RCC 7860 (cell line): ENCODE results near the gene IQGAP2.

Experiments used
- DNase-seq: peaks from one replicate; pipeline ENCODE4 v3.0.0-alpha.2; 2015; ENCODE audit warnings: low spot score
- FAIRE-seq: peaks from 2 replicates; lab custom pipeline; 2012; peaks lifted over from hg19 to GRCh38; lab: Jason Lieb, UNC

Gene IQGAP2

GRCh38 chr5:76556511-76557221 lies 153.6 kb downstream of the IQGAP2 start:
- no peak for DNase-seq
- no peak for FAIRE-seq

DNA sequence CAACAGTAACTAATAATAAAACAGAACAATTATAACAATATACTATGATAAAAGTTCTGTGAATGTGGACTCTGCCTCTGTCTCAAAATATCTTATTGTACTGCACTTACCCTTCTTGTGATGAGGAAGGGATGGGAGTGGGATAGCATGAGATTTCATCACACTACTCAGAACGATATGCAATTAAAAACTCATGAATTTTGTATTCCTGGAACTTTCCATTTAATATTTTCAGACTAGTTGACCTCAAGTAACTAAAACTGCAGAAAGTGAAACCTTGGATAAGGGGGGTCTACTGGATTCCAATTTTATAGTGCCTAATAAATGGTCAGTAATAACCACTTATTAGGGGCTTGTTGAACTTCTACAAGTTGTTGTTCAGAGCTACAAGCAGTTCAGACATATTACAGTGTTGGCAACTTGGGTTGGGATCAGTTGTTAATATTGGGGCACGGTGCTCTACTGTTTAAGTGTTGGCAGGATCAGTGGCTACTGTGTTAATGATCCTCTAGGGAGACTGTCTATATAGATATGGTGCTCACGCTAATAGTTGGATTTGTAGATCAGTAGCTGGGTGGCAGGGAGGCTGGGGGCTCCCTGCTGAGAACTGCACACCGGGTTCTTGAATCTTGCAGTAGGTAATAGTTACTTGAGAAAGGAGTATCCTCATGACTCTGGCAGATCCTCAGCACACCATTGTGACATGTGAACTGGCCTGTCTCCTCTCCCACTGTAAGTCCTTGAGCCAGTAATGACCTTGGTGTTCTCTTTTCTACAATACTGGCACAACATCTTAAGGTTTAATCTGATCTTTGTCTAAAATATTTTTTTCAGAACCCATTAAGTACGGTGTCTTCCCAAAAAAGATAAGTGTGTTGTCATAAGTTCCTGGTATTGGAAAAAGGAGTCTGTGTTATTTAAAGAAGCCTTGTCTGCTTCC lies 158.1 kb downstream of the IQGAP2 start:
- FAIRE-seq: no peak
- DNase-seq: no peak

DNA sequence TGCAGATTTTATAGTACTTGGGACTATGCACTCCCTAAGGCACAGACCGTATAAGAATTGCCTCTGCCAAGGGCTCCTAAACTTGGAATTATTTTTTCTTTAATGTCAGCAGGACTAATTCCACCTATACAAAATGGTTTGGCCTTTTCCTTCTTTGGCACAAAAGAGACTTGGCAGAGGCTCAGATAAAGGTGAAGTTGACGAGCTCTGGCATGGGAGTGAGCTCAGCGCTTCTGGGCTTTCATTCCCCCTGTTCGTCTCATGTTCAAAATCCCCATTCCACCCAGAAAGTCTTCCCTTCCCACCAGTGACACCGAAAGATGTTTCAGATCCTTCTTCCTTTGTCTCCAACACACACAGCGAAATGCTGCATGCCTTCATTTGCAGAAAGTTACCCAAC lies 158.9 kb downstream of the IQGAP2 start:
- DNase-seq (no peak), FAIRE-seq (no peak)

DNA sequence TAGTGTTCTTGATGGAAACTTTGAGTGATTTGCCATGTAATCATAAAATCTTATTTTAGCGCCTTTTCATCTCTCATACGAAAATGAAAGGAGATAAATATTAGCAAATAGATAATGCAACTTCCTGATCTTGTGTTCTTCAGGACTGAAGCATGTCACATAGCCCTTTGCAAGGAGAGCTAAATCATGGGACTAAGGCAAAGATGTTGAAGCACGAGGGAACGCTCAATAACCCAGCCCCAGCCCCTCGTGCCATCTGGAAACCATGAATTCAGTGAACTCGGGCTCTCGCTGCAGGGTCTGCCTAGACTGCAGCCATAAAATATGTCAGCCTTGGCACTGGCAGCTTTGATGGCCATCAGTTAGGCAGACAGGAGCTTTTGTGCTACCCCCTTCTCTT lies 161.9 kb downstream of the IQGAP2 start:
- FAIRE-seq (no peak), DNase-seq (no peak)

DNA sequence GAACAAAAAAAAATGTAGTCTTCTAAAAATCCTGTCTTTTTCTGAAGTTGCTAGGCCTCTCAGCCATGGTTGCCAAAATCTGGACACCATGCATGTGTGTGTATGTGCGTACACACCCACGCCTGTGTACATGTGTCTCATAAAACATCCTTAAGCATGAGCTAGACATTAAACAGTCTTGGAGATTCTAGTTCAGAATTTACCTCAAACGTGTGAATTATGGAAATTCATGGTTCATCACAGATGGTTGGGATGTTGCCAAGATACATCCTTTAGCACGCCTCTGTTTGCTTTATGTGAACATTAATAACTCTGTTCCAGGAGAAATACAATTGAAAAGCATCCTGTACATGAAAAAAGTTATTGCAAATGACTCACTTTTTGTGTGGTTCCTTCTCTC lies 167.1 kb downstream of the IQGAP2 start:
- FAIRE-seq (no peak), DNase-seq (no peak)

DNA sequence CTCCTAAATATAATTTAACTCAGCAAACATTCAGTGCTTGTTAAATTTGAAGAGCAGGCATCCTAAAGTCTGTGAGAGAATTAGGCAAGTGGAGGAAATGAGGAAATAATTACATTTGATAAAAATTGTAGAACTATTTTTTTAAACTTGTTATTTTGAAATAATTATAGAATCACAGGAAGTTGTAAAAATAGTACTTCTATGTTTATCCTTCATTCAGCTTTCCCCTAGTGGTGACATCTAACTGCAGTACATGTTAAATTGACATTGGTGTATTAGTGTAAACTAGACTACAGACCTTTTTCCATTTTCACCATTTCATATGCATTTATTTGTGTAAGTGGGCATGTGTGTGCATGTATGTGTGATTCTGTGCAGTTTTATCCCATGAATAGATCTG lies 168.5 kb downstream of the IQGAP2 start:
- FAIRE-seq (no peak), DNase-seq (no peak)

- no peak for FAIRE-seq
- DNase-seq: no peak
Measured at GRCh38 chr5:76576450-76576849, 173.4 kb downstream of the IQGAP2 start.

GRCh38 chr5:76576996-76577395 lies 173.9 kb downstream of the IQGAP2 start:
- FAIRE-seq: no peak
- DNase-seq: no peak

DNA sequence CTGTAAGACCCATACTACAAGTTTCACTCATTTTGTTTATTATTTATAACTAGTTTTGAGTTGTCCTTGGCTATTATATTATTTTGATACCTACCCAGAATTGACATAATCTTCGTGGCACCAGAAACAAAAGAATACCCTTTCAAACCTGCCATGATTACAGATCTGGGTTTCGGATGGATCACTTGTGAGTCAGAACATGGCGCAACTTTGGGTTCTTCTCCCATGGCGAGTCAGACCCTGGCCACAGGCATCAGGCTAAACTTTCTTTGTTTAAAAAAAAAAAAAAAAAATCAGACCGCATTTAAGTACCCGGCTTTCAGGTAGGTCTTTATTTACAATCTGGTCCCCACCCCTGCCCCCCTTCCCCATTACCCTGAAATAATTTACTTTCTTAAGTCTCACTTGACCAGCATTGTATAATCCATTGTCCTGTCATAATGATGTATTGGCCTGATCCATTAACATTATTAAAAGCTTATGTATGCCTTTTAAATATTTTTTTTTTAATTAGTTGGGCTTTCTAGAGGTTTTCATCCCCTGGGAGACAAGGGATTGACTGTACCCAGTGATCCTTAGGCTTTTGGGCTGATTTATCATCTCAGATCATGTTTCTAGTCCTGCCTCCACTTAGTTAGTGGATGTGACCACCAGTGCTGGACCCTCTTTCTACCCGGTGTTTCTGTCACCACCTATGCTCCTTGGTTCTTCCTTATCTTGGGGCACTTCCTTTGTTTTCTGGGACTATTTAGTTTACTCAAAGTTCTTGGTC lies 176.3 kb downstream of the IQGAP2 start:
- FAIRE-seq (no peak), DNase-seq (no peak)

DNA sequence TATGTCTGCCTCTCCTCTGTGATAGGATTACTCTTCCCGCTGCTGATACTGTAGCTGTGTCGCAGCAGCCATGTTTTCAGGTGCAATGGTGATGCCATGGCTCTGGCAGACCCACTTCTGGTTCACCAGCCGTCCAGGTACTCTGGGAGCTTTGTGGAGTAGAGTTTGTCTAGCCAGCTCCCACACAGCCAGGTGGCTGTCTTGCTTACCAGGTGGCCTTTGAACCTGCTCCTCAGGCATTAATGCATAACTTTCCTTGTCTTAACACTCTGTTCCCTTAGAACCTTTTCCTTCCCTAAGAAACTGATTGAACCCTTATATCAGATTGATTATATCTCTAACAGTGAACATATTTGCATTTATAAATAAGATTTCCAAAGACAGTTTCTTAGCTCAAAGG lies 177.9 kb downstream of the IQGAP2 start:
- DNase-seq (no peak), FAIRE-seq (no peak)

- FAIRE-seq: no peak
Measured at GRCh38 chr5:76582230-76583162, 179.4 kb downstream of the IQGAP2 start.

GRCh38 chr5:76583163-76584047 lies 180.3 kb downstream of the IQGAP2 start:
- FAIRE-seq (no peak), DNase-seq (no peak)

More at GRCh38 chr5:76582230-76583162, 179.4 kb downstream of the IQGAP2 start:
- DNase-seq: no peak

DNA sequence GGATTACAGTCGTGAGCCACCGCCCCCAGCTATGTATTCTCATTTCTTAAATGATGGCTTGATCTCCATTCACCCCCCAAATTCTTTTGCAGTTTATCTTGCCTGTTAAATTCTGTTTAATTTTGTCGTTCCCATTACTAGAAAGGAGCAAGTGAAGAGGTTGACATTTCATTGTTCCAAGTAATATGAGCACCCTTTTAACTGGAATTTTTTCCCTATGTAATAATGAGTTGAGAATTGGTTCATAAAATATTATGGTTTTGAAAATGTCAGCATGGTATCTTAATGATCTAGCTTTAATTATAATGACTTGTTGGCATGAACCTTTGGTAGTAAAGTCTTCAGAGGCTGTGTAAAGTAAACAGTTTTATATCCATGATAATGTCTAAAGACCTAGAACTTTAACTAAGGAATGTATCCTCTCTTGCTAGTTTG lies 182.7 kb downstream of the IQGAP2 start:
- DNase-seq (no peak), FAIRE-seq (no peak)

GRCh38 chr5:76586531-76586930 lies 183.4 kb downstream of the IQGAP2 start:
- DNase-seq (no peak), FAIRE-seq (no peak)

GRCh38 chr5:76590027-76590426 lies 186.9 kb downstream of the IQGAP2 start:
- FAIRE-seq: no peak
- no peak for DNase-seq

GRCh38 chr5:76591366-76591765 lies 188.3 kb downstream of the IQGAP2 start:
- FAIRE-seq (no peak), DNase-seq (no peak)

GRCh38 chr5:76592692-76593091 lies 189.6 kb downstream of the IQGAP2 start:
- FAIRE-seq (no peak), DNase-seq (no peak)

DNA sequence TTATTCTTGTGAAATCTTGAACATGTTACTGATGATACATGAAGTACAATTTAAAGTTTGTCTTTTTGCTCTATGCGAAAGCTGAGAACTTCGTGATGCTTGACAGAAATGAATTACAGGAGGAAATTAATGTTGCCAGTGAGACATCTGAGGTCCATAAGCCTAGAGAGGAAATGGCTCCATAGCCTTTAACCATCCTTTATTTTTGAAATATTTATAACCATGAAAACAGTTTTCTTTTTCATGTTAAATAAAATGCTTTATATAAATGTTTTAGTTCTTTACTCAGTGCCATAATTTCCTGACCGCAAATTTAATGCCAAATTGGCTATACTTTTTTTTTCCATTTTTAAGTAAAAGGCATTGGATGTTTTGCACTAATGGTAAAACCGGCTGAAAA lies 191.0 kb downstream of the IQGAP2 start:
- DNase-seq (no peak), FAIRE-seq (no peak)
